Measurements from ENCODE around the gene NPAS3. TPM values are rescaled to one million over a fixed set of nuclear protein-coding genes. Genes with fewer than 3 reads are reported as not detected.

Gene NPAS3
- total and polyA plus RNA-seq, 2 of the 8 experiments (the other 6 are each of a cell fraction or from before 2014, with no cell fraction given) = 0.11 to 0.60 TPM

GRCh38 chr14:32947792-32948191, 9.1 kb downstream of the NPAS3 start (continued):
- TF ChIP-seq CHD7 (IDR thresholded peaks at IDR 0.05; ENCODE audit: insufficient replicate concordance, low read length) = no peak
- TF ChIP-seq CEBPB (IDR thresholded peaks at IDR 0.05; ENCODE audit: low read depth, low read length) = no peak
- no peak for TF ChIP-seq CHD1 (IDR thresholded peaks at IDR 0.05; ENCODE audit: low read depth, low read length)
- TF ChIP-seq FOSL1 (IDR thresholded peaks at IDR 0.05; ENCODE audit: insufficient read depth, low read depth, low read length) = no peak
- TF ChIP-seq SP2 (IDR thresholded peaks at IDR 0.05; ENCODE audit: low read length) = no peak
- TF ChIP-seq JUND (IDR thresholded peaks at IDR 0.05; ENCODE audit: low read length) = no peak
- TF ChIP-seq USF2 (IDR thresholded peaks at IDR 0.05; ENCODE audit: low read length) = no peak
- no peak for TF ChIP-seq SAP30 (IDR thresholded peaks at IDR 0.05; ENCODE audit: insufficient read depth, insufficient replicate concordance, low read length)
- no peak for TF ChIP-seq CBX5 (IDR thresholded peaks at IDR 0.05; ENCODE audit: low read depth, low read length)
- TF ChIP-seq BACH1 (IDR thresholded peaks at IDR 0.05; ENCODE audit: low read length) = no peak
- no peak for TF ChIP-seq RNF2 (IDR thresholded peaks at IDR 0.05; ENCODE audit: borderline replicate concordance, low read depth, low read length, missing control alignments, poor library complexity, severe bottlenecking)

All from H1 (cell line).